ENCODE measurements around the gene PCDH9. TPM values are rescaled to one million over a fixed set of nuclear protein-coding genes. Genes with fewer than 3 reads are reported as not detected.

The PCDH9 gene
- total and polyA plus RNA-seq, 10 of the 15 experiments (the other 5 are each of a cell fraction or from before 2014, with no cell fraction given): 0.02 to 2.3 (median 0.05) TPM; not detected in 1

- Histone ChIP-seq H3K4me3 (no peak overlapping the region), H3K36me3 (ENCODE audit: control insufficient read depth in 2 of 2, insufficient read depth in 2 of 2, low read length in 1 of 2) (no peaks in the 10 kb centered on the region), H3K4me1 (ENCODE audit: control insufficient read depth, insufficient read depth, low read length) (no peaks in the 10 kb centered on the region), H3K9ac (ENCODE audit: control insufficient read depth, insufficient read depth, low read length) (no peak overlapping the region), H3K9me3 (replicated peaks; ENCODE audit: control insufficient read depth, insufficient read depth, low read length) (no peaks in the 10 kb centered on the region), H3K79me2 (ENCODE audit: control insufficient read depth, insufficient read depth, low read length) (no peaks in the 10 kb centered on the region), H3K27ac (ENCODE audit: control insufficient read depth, insufficient read depth) (no peak overlapping the region), H4K20me1 (ENCODE audit: control insufficient read depth, insufficient read depth) (no peaks in the 10 kb centered on the region), H2AFZ (ENCODE audit: control insufficient read depth, low read depth, low read length) (no peak overlapping the region), H3K27me3 (replicated peaks in 1 of 2; ENCODE audit: control insufficient read depth in 2 of 2, insufficient read depth in 2 of 2, low read length in 1 of 2) (no peaks in the 10 kb centered on the region), H3K4me2 (ENCODE audit: control insufficient read depth, insufficient read depth) (no peak overlapping the region)
- 11% methylated on average over 2 of the region's 2 CpGs for WGBS (ENCODE audit: insufficient coverage, insufficient replicate concordance, low lambda C conversion rate, missing lambda C conversion rate)
- POLR2A ChIA-PET: no interaction called here
- ATAC-seq (no peak), FAIRE-seq (no peak), DNase-seq (ENCODE audit: low read depth, low spot score) (no peak)
- intact Hi-C loops (cut with micrococcal nuclease; ENCODE audit: unreplicated experiment) (no loop called here), in situ Hi-C loops (cut with MboI) (no loop called here)
- no peak for TF ChIP-seq NFYA (IDR thresholded peaks at IDR 0.05; ENCODE audit: borderline replicate concordance, low read depth, low read length)
- RAD21 ChIA-PET (ENCODE audit: unreplicated experiment): no interaction called here
- CTCF ChIA-PET: no interaction called here
- BruUV-seq (replicated peaks): no TSS peak
- SMC1A ChIA-PET (ENCODE audit: uncharacterized antibody, unreplicated experiment): no interaction called here
Measured at GRCh38 chr13:66377569-66377968, 852.6 kb downstream of the PCDH9 start.

GRCh38 chr13:66375756-66376155, 854.4 kb downstream of the PCDH9 start:
- Histone ChIP-seq H3K9me3 (replicated peaks; ENCODE audit: control insufficient read depth, insufficient read depth, low read length) (no peaks in the 10 kb centered on the region), H3K79me2 (ENCODE audit: control insufficient read depth, insufficient read depth, low read length) (no peaks in the 10 kb centered on the region), H3K4me2 (ENCODE audit: control insufficient read depth, insufficient read depth) (no peak overlapping the region), H3K36me3 (ENCODE audit: control insufficient read depth in 2 of 2, insufficient read depth in 2 of 2, low read length in 1 of 2) (no peaks in the 10 kb centered on the region), H3K27me3 (replicated peaks in 1 of 2; ENCODE audit: control insufficient read depth in 2 of 2, insufficient read depth in 2 of 2, low read length in 1 of 2) (no peaks in the 10 kb centered on the region), H3K4me1 (ENCODE audit: control insufficient read depth, insufficient read depth, low read length) (no peaks in the 10 kb centered on the region), H3K4me3 (no peak overlapping the region), H4K20me1 (ENCODE audit: control insufficient read depth, insufficient read depth) (no peaks in the 10 kb centered on the region), H3K27ac (ENCODE audit: control insufficient read depth, insufficient read depth) (no peak overlapping the region), H2AFZ (ENCODE audit: control insufficient read depth, low read depth, low read length) (no peak overlapping the region), H3K9ac (ENCODE audit: control insufficient read depth, insufficient read depth, low read length) (no peak overlapping the region)
- no peak for TF ChIP-seq SPI1 (IDR thresholded peaks at IDR 0.05; ENCODE audit: borderline replicate concordance, insufficient read depth, low read depth, low read length)
- no TSS peak for BruUV-seq (replicated peaks)
- SMC1A ChIA-PET (ENCODE audit: uncharacterized antibody, unreplicated experiment): no interaction called here
- in situ Hi-C loops (cut with MboI) (no loop called here), intact Hi-C loops (cut with micrococcal nuclease; ENCODE audit: unreplicated experiment) (no loop called here)
- RAD21 ChIA-PET (ENCODE audit: unreplicated experiment): no interaction called here
- DNase-seq (ENCODE audit: low read depth, low spot score) (no peak), ATAC-seq (no peak), FAIRE-seq (no peak)
- 0% methylated on average over 2 of the region's 2 CpGs for WGBS (ENCODE audit: insufficient coverage, insufficient replicate concordance, low lambda C conversion rate, missing lambda C conversion rate)
- CTCF ChIA-PET: no interaction called here
- POLR2A ChIA-PET: no interaction called here
